SU-DHL-6 (cell line): ENCODE results near the gene ANKFY1.

ENCODE experiments used
- EZH2phosphoT487 ChIP-seq: fragments of 200-600 bp; sonication (generic), shearing (Covaris generic); conservative IDR thresholded peaks from 2 replicates; pipeline ENCODE4 v1.6.1; 2018; ENCODE audit warnings: mild to moderate bottlenecking, antibody characterized with exemption, low read length, moderate library complexity, mixed read lengths
- TF ChIP-seq, protein P1 (sequence below): fragments of 200-600 bp; sonication (generic); IDR thresholded peaks from one replicate; pipeline ENCODE4 v1.5.1; 2017; ENCODE audit warnings: antibody characterized with exemption, mild to moderate bottlenecking, low read length, moderate library complexity; ENCODE audit not compliant: insufficient read depth, poor library complexity, severe bottlenecking

DNA sequence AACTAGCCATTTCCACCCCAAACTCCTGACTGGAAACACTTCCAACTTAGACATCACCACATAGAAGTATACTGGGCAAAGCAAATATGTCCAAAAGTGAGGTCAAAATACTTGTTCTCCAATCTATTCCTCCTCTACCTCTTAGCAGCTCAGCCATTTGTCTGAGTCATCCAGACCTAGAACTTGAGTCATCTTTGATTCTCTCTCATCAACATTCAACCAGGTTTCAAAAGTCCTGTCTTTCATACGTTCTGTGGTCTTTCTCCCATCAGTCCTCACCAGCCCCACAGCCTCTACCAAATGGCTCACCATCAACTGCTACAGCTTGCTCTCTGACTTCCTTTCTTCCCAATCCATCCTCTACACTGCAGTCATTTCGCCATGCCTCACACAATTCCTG, 6.8 kb downstream of the ANKFY1 start:
- TF ChIP-seq, protein P1, sequence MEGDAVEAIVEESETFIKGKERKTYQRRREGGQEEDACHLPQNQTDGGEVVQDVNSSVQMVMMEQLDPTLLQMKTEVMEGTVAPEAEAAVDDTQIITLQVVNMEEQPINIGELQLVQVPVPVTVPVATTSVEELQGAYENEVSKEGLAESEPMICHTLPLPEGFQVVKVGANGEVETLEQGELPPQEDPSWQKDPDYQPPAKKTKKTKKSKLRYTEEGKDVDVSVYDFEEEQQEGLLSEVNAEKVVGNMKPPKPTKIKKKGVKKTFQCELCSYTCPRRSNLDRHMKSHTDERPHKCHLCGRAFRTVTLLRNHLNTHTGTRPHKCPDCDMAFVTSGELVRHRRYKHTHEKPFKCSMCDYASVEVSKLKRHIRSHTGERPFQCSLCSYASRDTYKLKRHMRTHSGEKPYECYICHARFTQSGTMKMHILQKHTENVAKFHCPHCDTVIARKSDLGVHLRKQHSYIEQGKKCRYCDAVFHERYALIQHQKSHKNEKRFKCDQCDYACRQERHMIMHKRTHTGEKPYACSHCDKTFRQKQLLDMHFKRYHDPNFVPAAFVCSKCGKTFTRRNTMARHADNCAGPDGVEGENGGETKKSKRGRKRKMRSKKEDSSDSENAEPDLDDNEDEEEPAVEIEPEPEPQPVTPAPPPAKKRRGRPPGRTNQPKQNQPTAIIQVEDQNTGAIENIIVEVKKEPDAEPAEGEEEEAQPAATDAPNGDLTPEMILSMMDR: no peak
- TF ChIP-seq EZH2phosphoT487: no peak
